ENCODE data around the gene STK39.

DNA sequence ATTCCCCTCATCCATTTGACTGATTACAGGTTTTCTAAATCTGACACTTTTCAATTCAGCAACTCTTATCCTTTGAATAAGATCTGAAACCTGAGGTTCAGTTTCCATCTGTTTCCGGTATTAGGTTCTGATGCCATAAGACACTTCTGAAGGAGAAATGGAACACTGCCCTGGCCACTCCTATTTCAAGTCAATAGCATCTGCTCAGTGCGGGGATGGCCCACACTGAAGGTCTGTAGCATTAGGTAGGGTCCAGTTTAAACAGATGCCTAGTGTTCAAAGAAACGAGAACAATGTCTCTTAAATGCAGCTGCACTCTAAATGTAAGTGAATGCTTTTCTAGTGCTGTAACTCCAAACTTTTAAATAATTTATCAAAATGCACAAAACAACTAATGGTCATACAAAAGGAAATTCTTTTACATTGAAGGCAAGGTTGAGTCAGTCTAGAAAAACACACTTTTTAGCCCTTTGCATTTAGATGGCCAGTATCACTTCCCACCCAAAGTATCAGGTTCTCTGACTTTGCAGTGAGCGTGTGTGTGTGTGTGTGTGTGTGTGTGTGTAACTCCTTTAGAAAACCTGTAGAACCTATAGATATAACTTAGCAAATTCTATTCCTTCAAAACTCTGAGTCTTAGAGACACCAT is 78.2 kb downstream of the STK39 start:
- TF ChIP-seq, protein P1, sequence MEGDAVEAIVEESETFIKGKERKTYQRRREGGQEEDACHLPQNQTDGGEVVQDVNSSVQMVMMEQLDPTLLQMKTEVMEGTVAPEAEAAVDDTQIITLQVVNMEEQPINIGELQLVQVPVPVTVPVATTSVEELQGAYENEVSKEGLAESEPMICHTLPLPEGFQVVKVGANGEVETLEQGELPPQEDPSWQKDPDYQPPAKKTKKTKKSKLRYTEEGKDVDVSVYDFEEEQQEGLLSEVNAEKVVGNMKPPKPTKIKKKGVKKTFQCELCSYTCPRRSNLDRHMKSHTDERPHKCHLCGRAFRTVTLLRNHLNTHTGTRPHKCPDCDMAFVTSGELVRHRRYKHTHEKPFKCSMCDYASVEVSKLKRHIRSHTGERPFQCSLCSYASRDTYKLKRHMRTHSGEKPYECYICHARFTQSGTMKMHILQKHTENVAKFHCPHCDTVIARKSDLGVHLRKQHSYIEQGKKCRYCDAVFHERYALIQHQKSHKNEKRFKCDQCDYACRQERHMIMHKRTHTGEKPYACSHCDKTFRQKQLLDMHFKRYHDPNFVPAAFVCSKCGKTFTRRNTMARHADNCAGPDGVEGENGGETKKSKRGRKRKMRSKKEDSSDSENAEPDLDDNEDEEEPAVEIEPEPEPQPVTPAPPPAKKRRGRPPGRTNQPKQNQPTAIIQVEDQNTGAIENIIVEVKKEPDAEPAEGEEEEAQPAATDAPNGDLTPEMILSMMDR (IDR thresholded peaks at IDR 0.05): no peak
- no peak for TF ChIP-seq POLR2A (IDR thresholded peaks at IDR 0.05)

All from lower leg skin (tissue), 3 donors.